Stimulated activated CD4-positive, alpha-beta T cell treated with anti-CD3 and anti-CD28 coated beads, Interleukin-4, amount 100 ng/mL, for 4 hours (primary cell): ENCODE measurements around the gene AIMP2.
"Not testable (repeated sequence)": the region's sequence is repeated elsewhere in the genome, so short reads cannot be mapped to it uniquely, and the experiment has no call there.

Experiments used
- DNase-seq, 2 experiments: peaks; one replicate each; pipeline ENCODE4 v3.0.0-alpha.2; 2020

Gene AIMP2

DNA sequence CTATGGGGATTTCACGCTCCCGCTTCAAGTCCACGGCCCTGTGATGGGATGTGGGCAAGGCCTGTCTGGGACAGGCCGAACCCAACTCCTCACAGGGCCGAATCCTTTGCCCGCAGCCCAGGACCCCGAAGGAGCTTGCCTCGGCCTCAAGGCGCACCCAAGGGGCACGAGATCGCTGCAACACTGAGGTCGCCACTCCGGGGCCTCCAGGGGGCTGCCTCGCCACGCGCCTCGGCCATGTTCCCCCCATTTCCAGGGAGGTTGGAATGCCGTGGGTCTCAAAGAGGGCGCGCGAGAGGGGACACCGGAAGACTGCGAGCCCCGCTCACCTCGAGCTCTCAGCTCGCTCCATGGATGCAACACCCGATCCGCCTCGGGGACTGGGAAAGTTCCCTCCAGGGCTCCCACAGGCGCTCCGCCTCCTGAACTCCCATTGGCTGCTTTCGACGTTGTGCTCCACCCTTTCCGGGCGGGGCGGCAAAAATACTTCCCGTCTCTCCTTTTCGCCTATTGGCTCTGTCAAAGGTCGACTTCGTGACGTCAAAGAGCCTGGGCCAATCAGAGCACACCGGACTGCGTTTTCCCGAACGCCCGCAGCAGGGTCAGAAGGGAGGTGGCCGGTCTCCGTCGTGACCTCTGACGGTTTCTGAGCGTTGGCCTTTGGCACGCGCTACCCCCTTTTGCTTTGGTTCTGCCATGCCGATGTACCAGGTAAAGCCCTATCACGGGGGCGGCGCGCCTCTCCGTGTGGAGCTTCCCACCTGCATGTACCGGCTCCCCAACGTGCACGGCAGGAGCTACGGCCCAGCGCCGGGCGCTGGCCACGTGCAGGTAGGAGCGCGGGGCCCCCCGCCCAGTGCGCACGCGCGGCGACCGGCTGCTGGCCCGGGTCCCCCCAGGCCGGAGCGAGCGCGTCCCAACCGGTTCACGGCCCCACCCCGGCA is at the start of gene AIMP2, which contains the start of gene PMS2:
TSS of gene AIMP2 (plus strand) at position 605 of the 944 bp plus-strand sequence. CDS start at position 697, 92 bp downstream.
TSS of gene PMS2 (minus strand) at position 382 of the 944 bp plus-strand sequence. CDS start at position 352, 30 bp downstream.
- peak; percentile 93 to 97 for DNase-seq

- DNase-seq = not testable (repeated sequence)
Observed at GRCh38 chr7:5963205-5963604, 45.9 kb upstream of the AIMP2 start.

DNA sequence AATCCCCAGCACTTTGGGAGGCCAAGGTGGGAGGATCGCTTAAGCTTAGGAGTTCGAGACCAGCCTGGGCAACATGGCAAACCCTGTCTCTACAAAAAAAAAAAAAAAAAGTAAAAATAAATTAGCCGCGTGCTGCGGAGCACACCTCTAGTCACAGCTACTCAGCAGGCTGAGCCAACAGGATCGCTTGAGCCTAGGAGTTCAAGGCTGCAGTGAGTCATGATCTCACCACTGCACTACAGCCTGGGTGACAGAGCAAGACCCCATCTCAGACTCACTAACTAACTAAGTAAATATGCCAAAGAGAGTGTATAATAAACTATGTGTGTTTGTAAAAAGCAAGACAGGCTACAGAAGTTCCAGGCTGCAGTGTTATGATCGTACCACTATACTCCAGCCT is 45.3 kb upstream of the AIMP2 start:
- DNase-seq = not testable (repeated sequence)

- not testable (repeated sequence) for DNase-seq
Observed at GRCh38 chr7:5970347-5970911, 38.6 kb upstream of the AIMP2 start, which contains the start of gene RSPH10B. Gene RSPH10B (minus strand): TSS chr7:5970689. CDS start chr7:5967116, 3,573 bp downstream.

DNA sequence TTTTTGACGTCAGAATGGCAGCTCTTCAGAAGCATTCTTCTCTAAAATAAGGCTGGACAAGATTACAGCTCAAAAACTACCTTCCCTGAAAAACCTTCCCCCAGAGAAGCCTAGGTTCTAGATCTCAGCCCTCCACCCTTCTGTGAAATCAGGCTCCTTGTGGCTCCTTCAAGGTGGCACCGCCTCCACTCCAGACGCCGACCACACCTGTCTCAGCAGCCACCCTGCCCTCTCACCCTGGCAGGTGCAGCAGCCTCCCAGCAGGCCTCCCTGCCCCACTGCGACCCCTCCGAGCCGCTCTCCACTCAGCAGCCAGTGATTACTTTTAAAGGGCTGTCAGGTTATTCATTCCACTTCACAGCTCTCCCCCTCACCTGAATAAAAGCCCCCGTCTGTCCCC is 35.5 kb upstream of the AIMP2 start:
- not testable (repeated sequence) for DNase-seq

DNA sequence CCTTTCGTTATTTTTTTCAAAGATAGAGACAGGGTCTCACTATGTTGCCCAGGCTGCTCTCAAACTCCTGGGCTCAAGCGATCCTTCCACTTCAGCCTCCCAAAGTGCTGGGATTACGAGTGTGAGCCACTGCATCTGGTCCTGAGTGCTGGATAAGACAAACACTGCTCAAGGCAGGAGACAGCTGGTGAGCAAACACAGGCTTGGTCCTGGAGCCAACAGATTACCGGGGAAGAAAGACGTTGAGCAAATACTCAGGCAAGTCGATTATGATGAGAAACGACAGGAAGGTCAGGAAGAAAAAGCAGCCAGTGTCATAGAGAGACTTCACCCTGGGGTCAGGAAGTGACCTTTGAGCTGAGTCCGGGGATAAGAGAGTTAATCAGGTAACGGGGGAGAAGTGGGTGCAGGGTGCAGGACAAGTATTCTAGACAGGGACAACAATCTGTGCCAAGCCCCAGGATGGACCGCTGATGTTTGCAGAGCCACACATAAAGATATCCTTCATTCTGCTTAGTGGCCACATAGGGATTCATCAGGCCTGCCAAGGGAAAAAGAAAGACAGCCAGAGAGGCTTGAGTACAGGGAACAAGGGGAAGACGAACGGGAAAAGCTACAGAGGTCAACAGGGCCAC is 29.3 kb upstream of the AIMP2 start:
- not testable (repeated sequence) for DNase-seq

- not testable (repeated sequence) for DNase-seq
Observed at GRCh38 chr7:5987061-5987460, 22.0 kb upstream of the AIMP2 start.

DNA sequence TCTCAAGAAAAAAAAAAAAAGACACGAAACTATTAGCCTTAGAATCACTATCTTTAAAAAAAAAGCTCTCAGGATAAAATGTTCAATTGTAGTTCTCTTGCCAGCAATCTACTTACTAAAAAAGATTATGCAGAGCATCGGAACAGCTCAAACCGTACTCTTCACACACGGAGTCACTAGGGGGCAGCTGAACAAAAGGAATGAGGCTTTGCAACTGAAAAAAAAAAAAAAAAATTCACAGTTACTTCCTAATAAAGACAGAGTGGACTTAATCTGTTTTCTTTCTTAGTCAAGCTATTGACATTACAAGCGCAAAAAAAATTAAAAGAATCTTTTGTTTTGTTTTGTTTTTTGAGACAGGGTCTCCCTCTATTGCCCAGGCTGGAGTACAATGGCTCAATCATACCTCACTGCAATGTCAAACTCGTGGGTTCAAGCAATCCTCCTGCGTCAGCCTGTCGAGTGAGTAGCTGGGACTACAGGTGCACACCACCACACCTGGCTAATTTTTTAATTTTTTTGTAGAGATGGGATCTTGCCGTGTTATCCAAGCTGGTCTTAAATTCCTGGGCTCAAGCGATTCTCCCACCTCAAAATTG is 11.8 kb upstream of the AIMP2 start:
- DNase-seq = peak in 1 of 2 experiments; percentile 45

DNA sequence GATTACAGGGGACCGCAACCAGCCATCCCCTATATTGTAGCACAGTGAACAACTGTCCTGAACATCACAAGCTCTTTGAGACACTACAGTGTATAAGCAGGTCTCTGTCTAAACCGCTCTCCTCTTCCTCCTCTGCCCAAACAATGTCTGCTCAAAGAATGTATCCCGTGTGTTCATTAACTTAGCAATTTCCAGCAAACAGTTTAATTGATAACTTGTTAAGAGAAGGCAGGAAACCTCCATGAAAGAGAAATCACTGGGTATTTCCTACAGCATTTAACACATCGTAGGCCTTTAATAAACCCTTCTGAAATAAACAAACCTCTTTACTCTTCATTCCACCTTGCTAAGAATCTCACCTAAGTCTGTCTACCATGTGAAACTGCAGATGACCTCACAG is 1.7 kb upstream of the AIMP2 start:
- no peak for DNase-seq

DNA sequence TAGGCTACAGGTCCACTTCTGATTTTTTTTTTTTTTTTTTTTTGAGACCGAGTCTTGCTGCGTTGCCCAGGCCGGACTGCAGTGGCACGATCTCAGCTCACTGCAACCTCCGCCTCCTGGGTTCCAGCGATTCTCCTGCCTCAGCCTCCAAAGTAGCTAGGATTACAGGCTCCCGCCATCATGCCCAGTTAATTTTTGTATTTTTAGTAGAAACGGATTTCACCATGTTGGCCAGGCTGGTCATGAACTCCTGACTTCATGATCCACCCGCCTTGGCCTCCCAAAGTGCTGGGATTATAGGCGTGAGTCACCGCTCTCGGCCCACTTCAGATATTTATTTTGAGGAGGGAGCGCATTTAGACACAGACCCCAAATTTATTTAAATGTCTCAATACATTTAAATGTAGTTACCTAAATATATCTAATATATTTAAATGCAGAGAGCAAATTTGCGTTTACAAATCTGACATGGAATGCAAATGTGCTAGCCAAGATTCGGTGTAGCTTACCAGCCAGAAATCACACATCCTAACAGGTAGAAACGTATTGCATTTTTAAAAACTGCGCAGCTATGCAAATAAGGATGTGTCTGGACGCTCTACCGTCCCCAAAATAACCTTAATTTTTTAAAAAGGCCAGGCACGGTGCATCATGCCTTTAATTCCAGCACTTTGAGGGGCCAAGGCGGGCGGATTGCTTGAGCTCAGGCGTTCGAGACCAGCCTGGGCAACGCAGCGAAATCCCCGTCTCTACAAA is 1.1 kb upstream of the AIMP2 start:
- DNase-seq = not testable (repeated sequence)

GRCh38 chr7:6010370-6010769 is 1.3 kb downstream of the AIMP2 start:
- not testable (repeated sequence) for DNase-seq

- DNase-seq = no peak
Observed at GRCh38 chr7:6011541-6011940, 2.5 kb downstream of the AIMP2 start.

GRCh38 chr7:6012355-6013104 is 3.5 kb downstream of the AIMP2 start:
- no peak for DNase-seq

GRCh38 chr7:6015917-6016652 is 7.0 kb downstream of the AIMP2 start:
- no peak for DNase-seq

- DNase-seq = no peak
Observed at GRCh38 chr7:6016653-6016966, 7.5 kb downstream of the AIMP2 start.

DNA sequence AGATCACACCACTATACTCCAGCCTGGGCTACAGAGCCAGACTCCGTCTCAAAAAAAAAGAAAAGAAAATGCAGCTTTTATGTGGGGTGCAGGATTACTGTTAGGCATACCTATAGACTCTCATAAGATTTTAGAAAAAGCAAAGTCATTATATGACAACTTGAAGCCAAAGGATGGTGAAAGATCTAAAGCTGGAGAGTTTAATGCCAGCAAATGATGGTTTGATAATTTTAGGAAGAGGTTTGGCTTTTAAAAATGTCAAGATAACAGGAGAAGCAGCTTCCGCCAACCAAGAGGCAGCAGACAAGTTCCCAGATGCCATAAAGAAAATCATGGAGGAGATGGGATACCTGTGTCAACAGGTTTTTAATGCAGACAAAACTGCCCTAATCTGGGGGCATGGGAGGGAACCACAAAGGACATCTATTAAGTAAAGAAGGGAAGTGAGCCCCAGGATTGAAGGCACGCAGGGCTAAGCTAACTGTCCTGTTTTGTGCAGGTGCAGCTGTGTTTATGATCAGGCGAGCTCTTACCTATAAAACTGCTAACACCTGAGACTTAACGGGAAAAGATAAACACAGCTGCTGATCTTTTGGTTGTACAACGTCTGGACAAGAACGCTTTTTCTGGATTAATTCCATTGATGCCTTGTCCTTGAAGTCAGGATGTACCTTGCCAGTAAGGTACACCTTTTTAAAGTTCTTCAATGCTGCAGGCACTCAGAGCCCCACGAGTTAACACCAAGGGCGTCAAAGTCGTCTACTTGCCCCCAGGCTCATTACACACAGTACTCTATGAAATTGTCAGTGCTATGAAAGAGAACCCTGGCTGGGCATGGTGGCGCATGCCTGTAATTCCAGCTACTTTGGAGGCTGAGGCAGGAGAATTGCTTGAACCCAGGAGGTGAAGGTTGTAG is 11.6 kb downstream of the AIMP2 start:
- no peak for DNase-seq

- DNase-seq = no peak
Observed at GRCh38 chr7:6022707-6023106, 13.6 kb downstream of the AIMP2 start.

DNA sequence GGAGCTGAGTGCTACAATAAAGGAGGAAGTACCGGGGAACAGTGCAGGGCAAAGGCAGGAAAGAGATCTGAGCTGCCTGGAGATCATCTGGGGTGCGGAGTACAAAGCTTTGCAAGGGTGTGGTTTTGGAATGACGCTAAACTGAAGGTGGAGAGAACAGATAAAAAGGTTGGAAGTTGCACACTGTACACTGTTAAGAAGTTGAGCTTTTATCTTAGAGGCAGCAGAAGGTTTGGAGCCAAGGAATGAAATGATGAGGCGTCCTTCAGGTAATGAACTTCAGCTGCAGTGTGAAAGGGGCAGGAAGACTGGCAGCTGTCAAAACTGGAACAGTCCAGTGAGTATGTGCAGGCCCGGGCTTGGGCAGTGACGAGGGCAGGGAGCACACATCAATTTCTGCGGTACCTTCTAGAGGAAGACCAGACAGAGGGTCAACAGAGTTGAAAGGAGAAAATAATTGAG is 14.9 kb downstream of the AIMP2 start:
- DNase-seq = no peak

DNA sequence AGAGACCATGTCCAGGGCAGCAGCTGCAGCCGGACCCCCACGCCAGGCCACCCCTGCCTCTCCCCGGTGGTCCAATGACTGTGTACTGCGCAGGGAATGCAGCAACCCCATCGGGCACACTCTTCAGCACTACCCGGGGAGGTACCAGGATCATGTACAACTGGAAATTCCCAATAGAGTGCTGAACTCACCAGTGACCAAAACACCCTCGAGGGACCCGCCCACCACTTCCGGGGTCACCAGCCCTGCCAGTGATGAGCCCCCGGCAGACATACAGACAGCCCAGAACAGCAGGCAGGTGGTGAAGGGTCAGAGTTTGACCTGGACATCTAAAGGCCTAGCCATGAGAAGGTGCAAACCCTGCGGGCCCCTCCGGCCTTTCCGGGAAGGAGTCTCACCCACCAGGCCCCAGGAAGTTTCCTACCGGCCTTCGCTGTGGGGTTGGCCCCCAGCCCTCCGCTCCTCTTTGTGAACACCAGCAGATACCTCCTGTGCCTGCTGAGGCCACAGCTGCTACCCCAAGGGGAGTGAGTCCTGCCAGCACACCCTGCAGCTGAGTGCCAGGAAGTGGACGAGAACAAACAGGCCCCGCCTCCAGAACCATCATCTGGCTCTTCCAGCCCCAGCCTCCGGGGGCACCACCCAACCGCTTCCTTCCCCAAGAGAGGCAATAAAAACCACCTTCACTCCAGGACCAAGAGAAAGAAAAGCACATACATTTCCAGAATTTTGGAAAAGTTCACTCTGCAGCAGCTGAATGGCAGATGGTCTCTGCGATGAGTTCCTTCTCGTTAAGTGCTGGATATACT is 17.1 kb downstream of the AIMP2 start:
- peak; percentile 43 to 54 for DNase-seq
